GM12878 (cell line): ENCODE measurements around the gene RAB7B. TPM values are rescaled to one million over a fixed set of nuclear protein-coding genes. Genes with fewer than 3 reads are reported as not detected.
A peak's percentile ranks its signal among the peaks of the same experiment; 100 is the strongest.

Source experiments
- ATAC-seq: fragments of 200-7000 bp; cut with Tn5 transposase; 3 replicates; pipeline ENCODE4 v1.9.1; 2020; ENCODE audit warnings: mild to moderate bottlenecking, moderate library complexity
- BruUV-seq: library from RNA; stranded (reverse); fragments of 400-500 nt; replicated peaks from 2 replicates; lab custom pipeline; 2021; lab: Mats Ljungman, UMichigan
- CTCF ChIA-PET: fragments of 300-600 bp; sonication (Branson Sonifier 250); formaldehyde crosslinking; extraction: SDS; loops from one replicate; lab custom pipeline; 2021; ENCODE audit warnings: inconsistent platforms; lab: Yijun Ruan, JAX
- POLR2A ChIA-PET: fragments of 350-600 bp; formaldehyde crosslinking; extraction: SDS; loops from one replicate; lab custom pipeline; 2021; ENCODE audit warnings: inconsistent platforms; lab: Charles Lee
- RAD21 ChIA-PET: fragments of 300-600 bp; sonication (Branson Sonifier 250); formaldehyde crosslinking; loops from one replicate; lab custom pipeline; 2023; ENCODE audit warnings: antibody characterized with exemption; ENCODE audit not compliant: unreplicated experiment; lab: Charles Lee
- SMC1A ChIA-PET: fragments of 300-600 bp; sonication (Branson Sonifier 250); formaldehyde crosslinking; loops from one replicate; lab custom pipeline; 2023; ENCODE audit not compliant: unreplicated experiment, uncharacterized antibody; lab: Charles Lee
- DNase-seq: peaks from one replicate; pipeline ENCODE4 v3.0.0-alpha.2; 2011; ENCODE audit warnings: low read depth, low spot score
- FAIRE-seq: peaks from 3 replicates; lab custom pipeline; 2011; peaks lifted over from hg19 to GRCh38; lab: Jason Lieb, UNC
- H2AFZ ChIP-seq: 2 replicates; pipeline ENCODE4 v1.6.0; 2011; ENCODE audit warnings: low read depth, low read length, control low read depth; ENCODE audit not compliant: control insufficient read depth
- H3K27ac ChIP-seq: 2 replicates; pipeline ENCODE4 v1.5.1; 2011; ENCODE audit warnings: control low read depth; ENCODE audit not compliant: control insufficient read depth, insufficient read depth
- H3K27me3 ChIP-seq, 2 experiments: replicated peaks in 1 of 2; 2 replicates each; pipeline versions ENCODE4 v1.6.0 to v1.6.1; 2011; ENCODE audit warnings: low read length in 1 of 2; ENCODE audit not compliant: control insufficient read depth in 2 of 2, insufficient read depth in 2 of 2
- H3K36me3 ChIP-seq, 2 experiments: 2 replicates each; pipeline ENCODE4 v1.5.1; 2011; ENCODE audit warnings: low read length in 1 of 2; ENCODE audit not compliant: control insufficient read depth in 2 of 2, insufficient read depth in 2 of 2
- H3K4me1 ChIP-seq: 2 replicates; pipeline ENCODE4 v1.6.1; 2011; ENCODE audit warnings: mild to moderate bottlenecking, low read length, moderate library complexity, mixed read lengths; ENCODE audit not compliant: control insufficient read depth, insufficient read depth
- H3K4me2 ChIP-seq: 2 replicates; pipeline ENCODE4 v1.6.0; 2011; ENCODE audit warnings: control low read depth; ENCODE audit not compliant: control insufficient read depth, insufficient read depth
- H3K4me3 ChIP-seq: fragments of 200-600 bp; sonication (generic); 2 replicates; pipeline ENCODE4 v1.5.1; 2016
- H3K79me2 ChIP-seq: 2 replicates; pipeline ENCODE4 v1.6.0; 2011; ENCODE audit warnings: low read length; ENCODE audit not compliant: control insufficient read depth, insufficient read depth
- H3K9ac ChIP-seq: 2 replicates; pipeline ENCODE4 v1.8.0; 2011; ENCODE audit warnings: low read length, control low read depth, mixed read lengths; ENCODE audit not compliant: control insufficient read depth, insufficient read depth
- H3K9me3 ChIP-seq: replicated peaks from 3 replicates; pipeline ENCODE4 v1.5.1; 2011; ENCODE audit warnings: mild to moderate bottlenecking, low read length; ENCODE audit not compliant: control insufficient read depth, insufficient read depth
- H4K20me1 ChIP-seq: 2 replicates; pipeline ENCODE4 v1.6.0; 2011; ENCODE audit not compliant: control insufficient read depth, insufficient read depth
- ASH2L ChIP-seq: fragments of 300-600, 200-600 bp; sonication (generic); IDR thresholded peaks from 2 replicates; pipeline ENCODE4 v1.6.1; 2017; ENCODE audit warnings: low read depth, mild to moderate bottlenecking, borderline replicate concordance
- CEBPB ChIP-seq, 2 experiments: fragments of 150-350 bp in 1 of 2; IDR thresholded peaks; 2 replicates each; pipeline ENCODE4 v1.6.1; 2012 to 2014; ENCODE audit warnings: low read depth in 2 of 2, low read length in 2 of 2, borderline replicate concordance in 1 of 2, inconsistent platforms in 1 of 2
- CTCF ChIP-seq, 3 experiments: IDR thresholded peaks in 2 of 3; conservative IDR thresholded peaks in 1 of 3; 2 replicates each; pipeline ENCODE4 v1.5.1; 2011; ENCODE audit warnings: low read depth in 3 of 3, low read length in 3 of 3, mild to moderate bottlenecking in 3 of 3, control low read depth in 2 of 3, moderate library complexity in 2 of 3, inconsistent platforms in 1 of 3, mixed read lengths in 1 of 3; ENCODE audit not compliant: control insufficient read depth in 2 of 3, insufficient read depth in 1 of 3; ENCODE audit errors: extremely low read depth in 1 of 3
- EGR1 ChIP-seq, 2 experiments: IDR thresholded peaks; 1 replicate in 1 of 2; 2 replicates in 1 of 2; pipeline ENCODE4 v1.6.1; 2011 to 2012; ENCODE audit warnings: low read depth in 2 of 2, low read length in 2 of 2, borderline replicate concordance in 1 of 2, mild to moderate bottlenecking in 1 of 2, moderate library complexity in 1 of 2
- HDGF ChIP-seq: fragments of 450-650 bp; IDR thresholded peaks from 2 replicates; pipeline ENCODE4 v1.6.1; 2016; ENCODE audit warnings: antibody characterized with exemption
- NR2C2 ChIP-seq: IDR thresholded peaks from 2 replicates; pipeline ENCODE4 v1.6.1; 2011; ENCODE audit warnings: borderline replicate concordance, low read depth; ENCODE audit not compliant: control insufficient read depth, insufficient read length
- RB1 ChIP-seq: fragments of 450-650 bp; formaldehyde crosslinking; IDR thresholded peaks from 2 replicates; pipeline ENCODE4 v1.6.1; 2017; ENCODE audit warnings: mild to moderate bottlenecking, borderline replicate concordance
- SMARCA5 ChIP-seq: fragments of 450-650 bp; IDR thresholded peaks from 2 replicates; pipeline ENCODE4 v1.6.1; 2017; ENCODE audit warnings: mild to moderate bottlenecking
- SREBF2 ChIP-seq: IDR thresholded peaks from 2 replicates; pipeline ENCODE4 v1.6.1; 2012; ENCODE audit warnings: mild to moderate bottlenecking, low read length
- STAT1 ChIP-seq: fragments of 450-650 bp; conservative IDR thresholded peaks from 2 replicates; pipeline ENCODE4 v1.6.1; 2014; ENCODE audit warnings: antibody characterized with exemption, mild to moderate bottlenecking
- SUZ12 ChIP-seq: fragments of 200-600 bp; sonication (generic); IDR thresholded peaks from one replicate; pipeline ENCODE4 v1.6.1; 2018; ENCODE audit warnings: antibody characterized with exemption, mild to moderate bottlenecking; ENCODE audit not compliant: unreplicated experiment
- YY1 ChIP-seq: IDR thresholded peaks from 2 replicates; pipeline ENCODE4 v1.6.1; 2011; ENCODE audit warnings: low read depth, mild to moderate bottlenecking, low read length
- WGBS: methylation state at CpG from one replicate; pipeline ENCODE4 v1.1.6; 2016; ENCODE audit warnings: low lambda C conversion rate; ENCODE audit not compliant: insufficient replicate concordance, insufficient coverage; ENCODE audit errors: missing lambda C conversion rate; 5-methylcytosine and 5-hydroxymethylcytosine counted together
- in situ Hi-C: fragments of 300-500 bp; cut with MboI; formaldehyde crosslinking; loops from 9 replicates; pipeline ENCODE4 v1.14.3; 2018; ENCODE audit warnings: mixed read lengths
- intact Hi-C: fragments of 100-400 bp; cut with micrococcal nuclease; formaldehyde crosslinking; loops from one replicate; pipeline ENCODE4 v1.14.2; 2022; ENCODE audit not compliant: unreplicated experiment
- polyA plus RNA-seq, 11 experiments: library from polyadenylated mRNA; depleted of rRNA in 4 of 11; unstranded in 6 of 11; stranded (reverse) in 5 of 11; fragments of >200 nt; fragmentation: Nextera tagmentation in 4 of 11; fragmentation: Illumina TruSeq in 1 of 11; extraction: Ambion mirVana in 4 of 11; extraction: Trizol in 1 of 11; gene quantifications; 1 replicate in 1 of 11; 2 replicates in 10 of 11; pipeline versions ENCODE4 v1.2.1 to v1.2.3, GENCODE V29; 2011 to 2016; ENCODE audit warnings: inconsistent platforms in 2 of 11, missing spikeins in 2 of 11, low read depth in 1 of 11
- total RNA-seq, 4 experiments: library from RNA; depleted of rRNA in 3 of 4; stranded (reverse); fragments of >200 nt in 3 of 4; fragmentation: Illumina TruSeq in 1 of 4; extraction: Trizol in 1 of 4; gene quantifications; 2 replicates each; pipeline versions ENCODE4 v1.2.1 to v1.2.3, GENCODE V29; 2013 to 2021

RAB7B gene
- total and polyA plus RNA-seq, 10 of the 15 experiments (the other 5 are each of a cell fraction or from before 2014, with no cell fraction given) = 0.09 TPM; not detected in 9

GRCh38 chr1:205975387-205975998 lies 27.7 kb downstream of the RAB7B start (continued):
- no peak for TF ChIP-seq RB1

DNA sequence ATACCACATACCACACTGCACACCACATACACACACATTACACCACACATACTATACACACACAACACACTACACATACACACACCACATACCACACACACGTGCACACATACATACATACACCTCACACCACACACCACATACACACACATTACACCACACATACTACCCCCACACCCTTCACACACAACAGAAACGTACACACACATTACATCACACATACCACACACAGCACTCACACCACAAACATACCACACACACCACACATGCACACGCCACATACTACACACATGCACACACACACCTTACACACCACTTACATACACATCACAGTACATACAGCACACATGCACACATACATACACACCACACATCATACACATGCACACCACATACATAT lies 28.5 kb downstream of the RAB7B start:
- WGBS = 15% methylated on average over 3 of the region's 3 CpGs
- CTCF ChIA-PET = no interaction called here
- BruUV-seq = no TSS peak

DNA sequence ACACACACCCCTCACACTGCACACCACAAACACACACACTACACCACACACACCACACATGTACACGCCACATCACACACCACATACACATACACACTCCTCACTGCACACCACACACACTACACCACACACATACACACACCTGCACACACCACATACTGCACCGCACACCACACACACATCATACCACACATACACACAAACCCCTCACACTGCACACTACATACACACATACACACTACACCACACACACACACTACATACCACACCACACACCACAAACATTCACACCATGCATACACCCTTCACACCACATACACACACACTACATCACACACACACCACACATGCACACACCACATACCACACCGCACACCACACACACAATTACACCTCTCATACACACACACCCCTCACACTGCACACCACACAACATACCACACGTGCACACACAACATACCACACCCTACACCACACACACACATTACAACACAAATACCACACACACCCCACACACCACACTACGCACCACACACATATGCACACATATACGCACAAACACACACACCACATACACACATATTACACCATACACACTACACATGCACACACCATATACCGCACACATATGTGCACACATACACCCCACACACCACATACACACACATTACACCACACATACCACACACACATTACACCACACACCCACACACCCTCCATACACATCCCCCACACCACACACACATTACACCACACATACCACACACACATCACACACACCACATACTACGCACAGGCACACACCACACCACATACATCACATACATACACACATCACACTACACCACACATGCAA lies 29.6 kb downstream of the RAB7B start:
- H3K27ac ChIP-seq = no peak overlapping the region
- H3K4me2 ChIP-seq = no peak overlapping the region
- no TSS peak for BruUV-seq
- WGBS = 89% methylated on average over 8 of the region's 8 CpGs
- H3K9me3 ChIP-seq = no peaks in the 10 kb centered on the region
- no peaks in the 10 kb centered on the region for H4K20me1 ChIP-seq
- no peak overlapping the region for H2AFZ ChIP-seq
- no peak overlapping the region for H3K4me3 ChIP-seq
- CTCF ChIA-PET = no interaction called here
- no peaks in the 10 kb centered on the region; a peak in 1 of 4 replicates for H3K27me3 ChIP-seq
- POLR2A ChIA-PET = no interaction called here
- H3K9ac ChIP-seq = no peak overlapping the region
- TF ChIP-seq EGR1 (IDR thresholded peaks at IDR 0.05; ENCODE audit: borderline replicate concordance in 1 of 2, low read depth in 2 of 2, low read length in 2 of 2) (no peak), SMARCA5 (no peak), STAT1 (no peak), SREBF2 (no peak), YY1 (no peak), HDGF (no peak), CEBPB (IDR thresholded peaks at IDR 0.05; ENCODE audit: borderline replicate concordance in 1 of 2, low read depth in 2 of 2, low read length in 2 of 2) (no peak), CTCF (IDR thresholded peaks at IDR 0.05 in 2 of 3, conservative IDR thresholded peaks at IDR 0.05 in 1 of 3; ENCODE audit: control insufficient read depth in 2 of 3, extremely low read depth in 1 of 3, insufficient read depth in 1 of 3, low read depth in 3 of 3, low read length in 3 of 3) (no peak), SUZ12 (no peak), ASH2L (no peak)
- FAIRE-seq (no peak), DNase-seq (no peak), ATAC-seq (no peak)
- H3K36me3 ChIP-seq = no peaks in the 10 kb centered on the region
- no peaks in the 10 kb centered on the region for H3K79me2 ChIP-seq
- intact Hi-C loops (no loop called here), in situ Hi-C loops (no loop called here)
- no peaks in the 10 kb centered on the region for H3K4me1 ChIP-seq
- RAD21 ChIA-PET = no interaction called here
- SMC1A ChIA-PET = no interaction called here

More for the DNA sequence above, 28.5 kb downstream of the RAB7B start:
- Histone ChIP-seq H3K4me2 (no peak overlapping the region), H3K9me3 (no peaks in the 10 kb centered on the region), H3K4me1 (no peaks in the 10 kb centered on the region), H4K20me1 (no peaks in the 10 kb centered on the region), H3K4me3 (no peak overlapping the region), H2AFZ (no peak overlapping the region), H3K36me3 (no peaks in the 10 kb centered on the region), H3K79me2 (no peaks in the 10 kb centered on the region), H3K27ac (no peak overlapping the region), H3K27me3 (no peaks in the 10 kb centered on the region; a peak in 1 of 4 replicates), H3K9ac (no peak overlapping the region)
- ChIA-PET POLR2A (no interaction called here), SMC1A (no interaction called here), RAD21 (no interaction called here)
- intact Hi-C loops = loop anchor here (5.0 kb wide), 1 partner anchor 382 kb away; no protein-coding TSS in a partner anchor
- no peak for FAIRE-seq
- in situ Hi-C loops = no loop called here
- TF ChIP-seq EGR1 (IDR thresholded peaks at IDR 0.05; ENCODE audit: borderline replicate concordance in 1 of 2, low read depth in 2 of 2, low read length in 2 of 2) (no peak), NR2C2 (peak; percentile 20)
- ATAC-seq = no peak
- DNase-seq = no peak
